Measurements from ENCODE around the gene SLC22A23. TPM values are rescaled to one million over a fixed set of nuclear protein-coding genes. Genes with fewer than 3 reads are reported as not detected.

SLC22A23 gene
- total RNA-seq, 1 experiment from 2014 or later: 5.7 TPM

- Histone ChIP-seq H3K4me2 (ENCODE audit: low read length) (0 out of 2 replicates have a peak overlapping the region, but pooled peaks have one; percentile 7), H3K79me2 (ENCODE audit: low read length) (no peaks in the 10 kb centered on the region), H4K20me1 (ENCODE audit: low read length) (no peaks in the 10 kb centered on the region), H3K36me3 (ENCODE audit: low read depth, low read length) (no peaks in the 10 kb centered on the region), H2AFZ (ENCODE audit: low read length) (no peak overlapping the region), H3K9me2 (replicated peaks; ENCODE audit: low read length) (no peaks in the 10 kb centered on the region), H3F3A (ENCODE audit: low read length, unreplicated experiment) (no peaks in the 10 kb centered on the region), H3K9me3 (ENCODE audit: low read length) (no peaks in the 10 kb centered on the region), H3K27ac (ENCODE audit: low read length) (no peak overlapping the region), H3K27me3 (ENCODE audit: low read length) (no peaks in the 10 kb centered on the region), H3K9ac (ENCODE audit: low read length) (no peak overlapping the region), H3K4me1 (ENCODE audit: insufficient read depth, low read length) (peaks cover 50% of the 10 kb centered on the region), H3K4me3 (ENCODE audit: low read length) (no peak overlapping the region)
- ChIA-PET CTCF (interaction anchor here (0.6 to 1.0 kb wide), 2 partner anchors 40 to 124 kb away, joined by 3 to 5 read pairs; no protein-coding TSS in a partner anchor), POLR2A (ENCODE audit: unreplicated experiment) (no interaction called here)
- DNase-seq: no peak
- no peak for ATAC-seq
- BruUV-seq (replicated peaks): no TSS peak
- intact Hi-C loops (cut with micrococcal nuclease): no loop called here
- TF ChIP-seq EZH2phosphoT487 (IDR thresholded peaks at IDR 0.05; ENCODE audit: borderline replicate concordance, low read length) (no peak), EZH2 (IDR thresholded peaks at IDR 0.05; ENCODE audit: low read length, unreplicated experiment) (no peak), CTCF (conservative IDR thresholded peaks at IDR 0.05; ENCODE audit: low read depth, low read length) (no peak)
These were observed 53.3 kb downstream of the SLC22A23 start for GRCh38 chr6:3403238-3404173.

- H3K4me2 ChIP-seq (ENCODE audit: low read length): 0 out of 2 replicates have a peak overlapping the region, but pooled peaks have one; percentile 7
These were observed 54.3 kb downstream of the SLC22A23 start for GRCh38 chr6:3402310-3403237.

More at GRCh38 chr6:3402310-3403237, 54.3 kb downstream of the SLC22A23 start:
- no peak overlapping the region for H3K9ac ChIP-seq (ENCODE audit: low read length)
- no peak overlapping the region for H3K4me3 ChIP-seq (ENCODE audit: low read length)
- ATAC-seq (no peak), DNase-seq (no peak)
- H3K27ac ChIP-seq (ENCODE audit: low read length): no peak overlapping the region
- peaks cover 45% of the 10 kb centered on the region for H3K4me1 ChIP-seq (ENCODE audit: insufficient read depth, low read length)
- H4K20me1 ChIP-seq (ENCODE audit: low read length): no peaks in the 10 kb centered on the region
- no peaks in the 10 kb centered on the region for H3K79me2 ChIP-seq (ENCODE audit: low read length)
- no peaks in the 10 kb centered on the region for H3K36me3 ChIP-seq (ENCODE audit: low read depth, low read length)
- H2AFZ ChIP-seq (ENCODE audit: low read length): no peak overlapping the region
- TF ChIP-seq EZH2 (IDR thresholded peaks at IDR 0.05; ENCODE audit: low read length, unreplicated experiment): no peak
- no peak for TF ChIP-seq CTCF (conservative IDR thresholded peaks at IDR 0.05; ENCODE audit: low read depth, low read length)
- TF ChIP-seq EZH2phosphoT487 (IDR thresholded peaks at IDR 0.05; ENCODE audit: borderline replicate concordance, low read length): no peak
- H3F3A ChIP-seq (ENCODE audit: low read length, unreplicated experiment): no peaks in the 10 kb centered on the region
- intact Hi-C loops (cut with micrococcal nuclease): no loop called here
- ChIA-PET POLR2A (ENCODE audit: unreplicated experiment) (no interaction called here), CTCF (interaction anchor here (0.6 to 1.0 kb wide), 2 partner anchors 40 to 123 kb away, joined by 3 to 5 read pairs; no protein-coding TSS in a partner anchor)
- no TSS peak for BruUV-seq (replicated peaks)
- H3K9me3 ChIP-seq (ENCODE audit: low read length): no peaks in the 10 kb centered on the region
- no peaks in the 10 kb centered on the region for H3K9me2 ChIP-seq (replicated peaks; ENCODE audit: low read length)
- no peaks in the 10 kb centered on the region for H3K27me3 ChIP-seq (ENCODE audit: low read length)

All from PC-3 (cell line).